T-helper 17 cell (primary cell): ENCODE data around the gene AGTRAP. TPM values are rescaled to one million over a fixed set of nuclear protein-coding genes. Genes with fewer than 3 reads are reported as not detected.

ENCODE experiments used
- ATAC-seq: fragments of 150-1000 bp; cut with Tn5 transposase; 2 replicates; pipeline ENCODE4 v1.10.0; 2021; ENCODE audit warnings: mild to moderate bottlenecking, moderate library complexity
- DNase-seq, 3 donors: peaks; one replicate each; pipeline versions ENCODE4 v3.0.0 to v3.0.0-alpha.2; 2020 to 2021
- H3K9me3 ChIP-seq: one replicate; pipeline ENCODE4 v1.7.0; 2013; ENCODE audit warnings: low read length, mild to moderate bottlenecking; ENCODE audit not compliant: control insufficient read depth, poor library complexity, severe bottlenecking
- H3K27ac Mint-ChIP-seq: one replicate; pipeline ENCODE4 v1.8.0; 2022; ENCODE audit warnings: mild to moderate bottlenecking, moderate library complexity, mixed read lengths
- H3K27me3 Mint-ChIP-seq: one replicate; pipeline ENCODE4 v1.8.0; 2022; ENCODE audit warnings: mixed read lengths
- H3K36me3 Mint-ChIP-seq: one replicate; pipeline ENCODE4 v1.8.0; 2022; ENCODE audit warnings: low read depth, mixed read lengths
- H3K4me1 Mint-ChIP-seq: one replicate; pipeline ENCODE4 v1.8.0; 2022; ENCODE audit warnings: mild to moderate bottlenecking, mixed read lengths
- H3K4me3 Mint-ChIP-seq: one replicate; pipeline ENCODE4 v1.8.0; 2022; ENCODE audit warnings: mild to moderate bottlenecking, moderate library complexity, mixed read lengths
- total RNA-seq, 4 donors: library from RNA in 2 of 4; stranded (reverse) in 2 of 4; gene quantifications; one replicate each; pipeline ENCODE4 v1.2.3 and lab custom pipeline; 2022 to 2026

Gene AGTRAP
- total RNA-seq, 2 donors from 2014 or later, result 19.2 to 22.5 TPM

DNA sequence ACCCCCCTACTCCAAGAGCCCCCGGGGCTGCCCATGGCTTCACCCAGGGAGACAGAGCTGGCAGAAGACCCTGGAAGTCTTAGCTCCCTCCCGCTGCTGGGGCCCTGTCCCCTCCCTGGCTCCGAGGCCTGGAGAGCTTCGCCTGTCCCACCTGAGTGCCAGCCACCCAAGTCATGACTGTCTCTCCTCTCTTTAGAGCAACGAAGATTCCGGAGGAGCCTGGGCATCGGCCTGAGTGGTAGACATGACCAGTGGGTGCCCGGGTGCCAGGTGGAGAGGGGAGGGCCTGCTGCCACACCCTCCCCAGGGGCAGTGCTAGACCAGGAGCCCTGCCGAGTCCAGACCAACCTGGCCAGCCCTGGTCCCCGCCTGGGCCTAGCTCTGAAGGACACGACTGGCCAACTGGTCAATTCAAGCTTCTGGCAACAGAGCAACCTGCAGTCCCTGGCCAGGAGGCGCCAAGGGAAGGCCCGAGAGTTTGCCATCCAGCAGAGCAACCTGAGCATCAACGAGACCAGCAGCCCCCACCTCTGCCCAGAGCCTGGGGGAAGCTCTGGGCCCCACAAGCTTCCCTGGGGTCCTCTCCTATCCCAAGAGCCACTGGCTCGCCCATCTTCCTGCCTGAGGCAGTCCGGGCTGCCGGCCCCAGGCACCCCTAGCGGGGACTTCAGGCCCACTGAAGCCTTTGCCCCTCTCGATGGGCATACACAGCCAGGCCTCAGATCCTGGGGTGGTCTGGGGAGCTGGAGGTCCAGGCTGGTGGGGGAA, 29.9 kb downstream of the AGTRAP start:
- DNase-seq (no peak), ATAC-seq (no peak)
- no peak overlapping the region for H3K27ac Mint-ChIP-seq
- H3K27me3 Mint-ChIP-seq, result peaks cover 27% of the 10 kb centered on the region
- H3K36me3 Mint-ChIP-seq, result peaks cover 5% of the 10 kb centered on the region
- H3K4me3 Mint-ChIP-seq, result no peak overlapping the region
- H3K4me1 Mint-ChIP-seq, result peaks cover 10% of the 10 kb centered on the region
- no peaks in the 10 kb centered on the region for H3K9me3 ChIP-seq

DNA sequence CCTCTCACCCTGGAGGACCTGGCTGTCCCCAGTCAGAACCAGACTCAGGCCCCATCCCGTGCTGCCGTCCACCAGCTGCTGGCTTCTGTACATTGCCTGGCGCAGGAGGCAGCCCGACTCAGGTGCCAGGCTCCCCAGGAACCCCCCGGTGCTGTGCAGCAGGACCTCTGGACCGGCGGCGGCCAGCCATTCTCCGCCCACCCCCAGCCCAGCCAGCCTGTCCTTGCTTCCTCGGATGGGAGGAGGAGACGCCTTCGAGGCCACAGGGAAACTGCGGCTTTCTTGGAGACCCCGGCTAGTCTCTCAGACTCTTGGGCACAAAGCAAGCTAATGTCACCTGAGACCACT, 30.5 kb downstream of the AGTRAP start:
- Mint-ChIP-seq H3K4me1 (peaks cover 8% of the 10 kb centered on the region), H3K27ac (no peak overlapping the region), H3K4me3 (no peak overlapping the region), H3K36me3 (peaks cover 3% of the 10 kb centered on the region), H3K27me3 (peaks cover 22% of the 10 kb centered on the region)
- no peaks in the 10 kb centered on the region for H3K9me3 ChIP-seq
- ATAC-seq (no peak), DNase-seq (no peak)

GRCh38 chr1:11767922-11768704, 32.2 kb downstream of the AGTRAP start:
- Mint-ChIP-seq H3K27ac (no peak overlapping the region), H3K27me3 (peaks cover 8% of the 10 kb centered on the region), H3K4me3 (no peak overlapping the region), H3K36me3 (no peaks in the 10 kb centered on the region), H3K4me1 (no peaks in the 10 kb centered on the region)
- no peak for ATAC-seq
- H3K9me3 ChIP-seq, result no peaks in the 10 kb centered on the region
- DNase-seq, result no peak

DNA sequence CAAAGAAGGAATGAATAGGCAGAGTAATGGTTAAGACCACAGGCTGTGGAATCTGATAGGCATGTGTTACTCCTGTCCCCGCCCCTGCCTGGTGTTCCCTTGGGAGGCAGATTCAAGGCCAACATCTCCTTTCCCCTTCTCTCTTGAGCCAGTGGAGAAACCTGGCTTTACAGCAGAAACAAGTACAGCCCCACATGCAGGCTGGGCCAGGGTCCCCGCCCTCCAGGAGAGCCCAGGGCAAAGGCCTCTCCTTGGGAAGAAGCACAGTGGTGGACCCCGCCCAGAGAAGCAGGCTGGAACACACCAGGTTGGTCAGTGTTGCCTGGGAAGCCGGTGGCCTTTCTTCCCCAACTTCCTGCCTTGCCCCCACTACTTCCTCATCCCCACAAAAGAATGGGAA, 32.9 kb downstream of the AGTRAP start:
- H3K4me1 Mint-ChIP-seq, result no peaks in the 10 kb centered on the region
- H3K27ac Mint-ChIP-seq, result no peak overlapping the region
- H3K4me3 Mint-ChIP-seq, result no peak overlapping the region
- H3K27me3 Mint-ChIP-seq, result peaks cover 1% of the 10 kb centered on the region
- no peak for DNase-seq
- no peaks in the 10 kb centered on the region for H3K36me3 Mint-ChIP-seq
- no peak for ATAC-seq
- no peaks in the 10 kb centered on the region for H3K9me3 ChIP-seq

- no peaks in the 10 kb centered on the region for H3K9me3 ChIP-seq
- H3K27me3 Mint-ChIP-seq, result no peaks in the 10 kb centered on the region
- no peak for ATAC-seq
- no peak for DNase-seq
- no peak overlapping the region for H3K27ac Mint-ChIP-seq
- no peaks in the 10 kb centered on the region for H3K36me3 Mint-ChIP-seq
- no peak overlapping the region for H3K4me3 Mint-ChIP-seq
- H3K4me1 Mint-ChIP-seq, result peaks cover under 1% of the 10 kb centered on the region
Observed at GRCh38 chr1:11769274-11769673, 33.3 kb downstream of the AGTRAP start.

DNA sequence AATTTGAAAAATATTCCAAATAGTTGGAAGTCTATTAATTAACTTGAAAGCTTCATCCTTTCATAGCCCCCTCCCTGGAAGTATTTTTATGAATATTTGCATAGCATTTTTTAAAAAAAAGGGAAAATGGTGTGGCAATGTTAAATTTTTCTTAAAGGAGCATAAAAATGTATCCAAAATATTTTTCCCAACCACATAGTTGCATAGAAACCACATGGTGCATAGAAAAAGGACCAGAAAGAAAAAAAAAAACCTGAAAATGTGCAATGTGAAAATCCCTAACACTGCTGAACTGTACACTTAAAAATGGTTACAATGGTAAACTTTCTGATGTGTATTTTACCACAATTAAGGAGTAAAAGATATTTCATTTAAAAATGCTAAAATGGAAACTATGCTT, 34.1 kb downstream of the AGTRAP start:
- Mint-ChIP-seq H3K4me1 (peaks cover 2% of the 10 kb centered on the region), H3K27me3 (no peaks in the 10 kb centered on the region), H3K27ac (no peak overlapping the region), H3K4me3 (no peak overlapping the region), H3K36me3 (no peaks in the 10 kb centered on the region)
- no peaks in the 10 kb centered on the region for H3K9me3 ChIP-seq
- no peak for ATAC-seq
- DNase-seq, result no peak

- no peak overlapping the region for H3K27ac Mint-ChIP-seq
- DNase-seq, result no peak
- no peaks in the 10 kb centered on the region for H3K36me3 Mint-ChIP-seq
- no peaks in the 10 kb centered on the region for H3K9me3 ChIP-seq
- peaks cover 2% of the 10 kb centered on the region for H3K4me1 Mint-ChIP-seq
- no peak for ATAC-seq
- H3K4me3 Mint-ChIP-seq, result no peak overlapping the region
- H3K27me3 Mint-ChIP-seq, result no peaks in the 10 kb centered on the region
Observed at GRCh38 chr1:11771481-11772043, 35.6 kb downstream of the AGTRAP start.

DNA sequence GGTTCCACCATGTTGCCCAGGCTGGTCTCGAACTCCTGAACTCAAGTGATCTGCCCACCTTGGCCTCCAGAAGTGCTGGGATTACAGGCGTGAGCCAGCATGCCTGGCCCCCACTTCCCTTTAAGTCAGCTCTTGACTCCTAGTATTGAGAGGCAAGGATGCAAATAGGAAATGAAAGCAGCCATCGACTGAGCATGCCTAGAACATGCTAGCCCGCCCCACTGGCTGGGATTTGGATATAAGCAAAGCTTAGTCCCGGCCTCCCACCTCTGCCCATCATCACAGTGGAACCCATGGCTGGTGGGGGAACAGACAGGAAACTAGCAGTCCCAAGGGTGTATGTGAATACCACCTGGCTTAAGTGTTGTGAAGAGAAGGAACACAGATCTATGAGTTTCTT, 36.5 kb downstream of the AGTRAP start:
- no peak for DNase-seq
- no peaks in the 10 kb centered on the region for H3K27me3 Mint-ChIP-seq
- no peak for ATAC-seq
- no peaks in the 10 kb centered on the region for H3K36me3 Mint-ChIP-seq
- no peak overlapping the region for H3K27ac Mint-ChIP-seq
- H3K4me1 Mint-ChIP-seq, result peaks cover 2% of the 10 kb centered on the region
- no peaks in the 10 kb centered on the region for H3K9me3 ChIP-seq
- H3K4me3 Mint-ChIP-seq, result no peak overlapping the region

DNA sequence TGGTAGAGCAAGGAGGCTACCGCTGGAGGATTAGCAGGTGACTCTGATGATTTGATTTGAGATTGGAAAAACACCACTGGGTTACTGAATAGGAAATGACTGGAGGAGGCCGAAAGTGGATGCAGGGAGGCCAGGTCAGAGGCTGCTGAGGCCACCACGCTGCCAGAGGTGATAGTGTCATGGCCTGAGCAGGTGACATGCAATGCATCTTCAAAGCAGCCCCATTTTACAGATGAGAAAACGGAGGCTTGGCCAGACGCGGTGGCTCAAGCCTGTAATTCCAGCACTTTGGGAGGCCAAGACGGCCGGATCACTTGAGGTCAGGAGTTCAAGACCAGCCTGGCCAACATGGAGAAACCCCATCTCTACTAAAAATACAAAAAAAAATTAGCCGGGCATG, 38.8 kb downstream of the AGTRAP start:
- ATAC-seq, result no peak
- Mint-ChIP-seq H3K36me3 (no peaks in the 10 kb centered on the region), H3K4me1 (peaks cover 2% of the 10 kb centered on the region), H3K4me3 (no peak overlapping the region), H3K27me3 (no peaks in the 10 kb centered on the region), H3K27ac (no peak overlapping the region)
- no peak for DNase-seq
- H3K9me3 ChIP-seq, result no peaks in the 10 kb centered on the region

- no peaks in the 10 kb centered on the region for H3K9me3 ChIP-seq
- Mint-ChIP-seq H3K27me3 (no peaks in the 10 kb centered on the region), H3K27ac (no peak overlapping the region), H3K4me3 (no peak overlapping the region), H3K4me1 (peaks cover 2% of the 10 kb centered on the region), H3K36me3 (peaks cover 2% of the 10 kb centered on the region)
- ATAC-seq, result no peak
- no peak for DNase-seq
Observed at GRCh38 chr1:11777658-11778322, 41.9 kb downstream of the AGTRAP start.

DNA sequence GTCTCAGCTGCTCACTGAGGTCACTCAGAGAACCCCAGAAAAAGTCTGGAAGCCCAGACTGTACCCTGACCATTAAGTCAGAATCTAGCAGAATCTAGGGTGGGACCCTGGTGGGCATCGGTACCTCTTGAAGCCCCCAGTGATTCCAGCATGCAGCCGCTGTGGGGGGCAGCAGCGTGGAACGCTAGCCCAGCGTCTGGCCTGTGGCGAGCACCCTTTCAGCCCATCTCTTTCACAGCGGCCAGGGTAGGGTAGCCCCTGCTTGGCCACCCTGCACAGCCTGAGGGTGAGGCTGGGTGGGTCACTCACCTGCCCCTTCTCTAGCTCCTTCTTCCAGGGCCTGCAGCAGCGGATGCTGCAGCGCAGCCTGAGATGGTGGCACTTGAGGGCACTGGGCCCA, 42.4 kb downstream of the AGTRAP start:
- Mint-ChIP-seq H3K4me1 (peaks cover 2% of the 10 kb centered on the region), H3K27me3 (no peaks in the 10 kb centered on the region), H3K4me3 (no peak overlapping the region), H3K27ac (no peak overlapping the region), H3K36me3 (peaks cover 2% of the 10 kb centered on the region)
- DNase-seq (no peak), ATAC-seq (no peak)
- H3K9me3 ChIP-seq, result no peaks in the 10 kb centered on the region

DNA sequence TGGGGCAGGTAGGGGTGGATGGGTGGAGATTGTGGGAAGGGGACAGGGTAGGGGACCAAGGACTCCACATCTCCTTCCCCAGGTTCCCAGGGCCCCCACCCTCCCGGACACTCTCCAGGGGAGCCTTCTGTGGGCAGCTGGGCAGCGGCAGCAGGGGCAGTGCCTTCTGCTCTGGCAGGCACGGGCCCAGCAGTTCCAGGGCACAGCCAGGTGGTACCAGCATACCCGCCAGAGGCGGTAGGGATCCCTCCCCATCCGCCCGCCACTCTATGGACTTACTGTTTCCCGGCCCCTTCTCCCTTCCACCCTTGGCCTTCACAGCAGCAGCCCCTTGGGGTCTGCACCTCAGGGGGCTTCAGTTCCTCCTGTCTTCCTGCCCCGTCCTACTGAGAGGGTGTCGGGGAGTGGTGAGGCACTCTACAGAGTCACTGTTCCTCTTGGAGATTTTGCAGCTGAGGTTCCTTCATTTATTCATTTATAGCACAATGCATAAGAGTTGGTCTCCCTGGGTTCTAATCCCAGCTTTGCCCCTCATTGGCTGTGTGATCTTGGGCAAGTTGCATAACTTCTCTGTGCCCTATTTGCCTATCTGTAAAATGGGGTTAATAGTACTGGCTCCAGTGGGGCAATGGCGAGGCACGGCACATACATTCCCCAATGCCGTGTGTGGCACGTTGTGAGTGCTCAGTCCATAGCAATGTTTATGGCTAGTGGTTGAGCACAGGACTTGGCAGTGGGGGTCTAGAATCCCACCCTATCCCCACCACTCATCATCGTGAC, 43.1 kb downstream of the AGTRAP start:
- Mint-ChIP-seq H3K4me1 (peaks cover 2% of the 10 kb centered on the region), H3K27me3 (no peaks in the 10 kb centered on the region)

More for the DNA sequence above, 43.1 kb downstream of the AGTRAP start:
- H3K4me3 Mint-ChIP-seq, result no peak overlapping the region
- H3K36me3 Mint-ChIP-seq, result peaks cover 2% of the 10 kb centered on the region
- ATAC-seq (no peak), DNase-seq (no peak)
- no peaks in the 10 kb centered on the region for H3K9me3 ChIP-seq
- no peak overlapping the region for H3K27ac Mint-ChIP-seq
